Transverse colon (tissue), 4 donors: ENCODE results near the gene PPARA. TPM values are rescaled to one million over a fixed set of nuclear protein-coding genes. Genes with fewer than 3 reads are reported as not detected.

ENCODE experiments used
- DNase-seq: peaks from one replicate; pipeline ENCODE4 v3.0.0-alpha.2; 2019
- H3K27ac ChIP-seq, 4 donors: fragments of 200-600 bp; sonication (generic); 2 replicates each; pipeline ENCODE4 v1.5.1; 2016 to 2018; ENCODE audit warnings: inconsistent platforms in 4 of 4
- H3K27me3 ChIP-seq: fragments of 200-600 bp; sonication (generic); 2 replicates; pipeline ENCODE4 v1.5.1; 2017; ENCODE audit warnings: inconsistent platforms
- H3K36me3 ChIP-seq, 4 donors: fragments of 200-600 bp; sonication (generic); 2 replicates each; pipeline ENCODE4 v1.5.1; 2017 to 2019; ENCODE audit warnings: inconsistent platforms in 4 of 4
- H3K4me1 ChIP-seq, 4 donors: fragments of 200-600 bp; sonication (generic); 2 replicates each; pipeline ENCODE4 v1.5.1; 2017 to 2020; ENCODE audit warnings: inconsistent platforms in 4 of 4
- H3K4me3 ChIP-seq, 4 donors: fragments of 200-600 bp; sonication (generic); 1 replicate in 1 of 4; 2 replicates in 3 of 4; pipeline versions ENCODE4 v1.5.1 to v1.6.1; 2017 to 2019; ENCODE audit warnings: inconsistent platforms in 4 of 4
- H3K9me3 ChIP-seq, 2 donors: fragments of 200-600 bp; sonication (generic); 2 replicates each; pipeline ENCODE4 v1.5.1; 2017 to 2019; ENCODE audit warnings: inconsistent platforms in 2 of 2
- EP300 ChIP-seq: sonication (generic); formaldehyde crosslinking; IDR thresholded peaks from one replicate; pipeline ENCODE4 v1.6.1; 2017; ENCODE audit warnings: antibody characterized with exemption, low read depth
- POLR2A ChIP-seq: fragments of 450-650 bp; IDR thresholded peaks from one replicate; pipeline ENCODE4 v1.6.1; 2016; ENCODE audit warnings: antibody characterized with exemption, mild to moderate bottlenecking, moderate library complexity
- POLR2AphosphoS5 ChIP-seq, 3 donors: sonication (generic); formaldehyde crosslinking; IDR thresholded peaks; one replicate each; pipeline ENCODE4 v1.6.1; 2016; ENCODE audit warnings: antibody characterized with exemption in 3 of 3
- WGBS, 2 donors: methylation state at CpG; one replicate each; pipeline ENCODE4 v1.1.5; 2018; ENCODE audit warnings: low coverage in 1 of 2; 5-methylcytosine and 5-hydroxymethylcytosine counted together
- in situ Hi-C, 4 donors: fragments of 200-750 bp; cut with MboI; loops; one replicate each; pipeline versions ENCODE4 v1.15.0 to v1.15.1; 2017; ENCODE audit warnings: low sequenced_read_pairs in 3 of 4, low pct_ligation_motif_present in 1 of 4, low pct_unique_long_range_greater_than_20kb in 1 of 4
- intact Hi-C: fragments of 100-400 bp; cut with DNase I; formaldehyde crosslinking; loops from one replicate; pipeline ENCODE4 v1.15.1; 2023; ENCODE audit warnings: low total_unique reads
- total RNA-seq, 4 donors: library from RNA; depleted of rRNA; stranded (reverse); fragments of >200 nt; gene quantifications; one replicate each; pipeline ENCODE4 v1.1.0, GENCODE V29; 2016
- TF ChIP-seq, protein P1 (sequence below), 5 experiments: fragments of 200-600 bp in 3 of 5; fragments of 450-650 bp in 2 of 5; sonication (generic) in 3 of 5; IDR thresholded peaks; 1 replicate in 2 of 5; 2 replicates in 3 of 5; pipeline ENCODE4 v1.5.1; 2016 to 2017; ENCODE audit warnings: antibody characterized with exemption in 5 of 5, inconsistent platforms in 3 of 5, mild to moderate bottlenecking in 2 of 5, moderate library complexity in 1 of 5

Gene PPARA
- total RNA-seq, 4 donors from 2014 or later = 52.0 to 88.1 (median 74.7) TPM

DNA sequence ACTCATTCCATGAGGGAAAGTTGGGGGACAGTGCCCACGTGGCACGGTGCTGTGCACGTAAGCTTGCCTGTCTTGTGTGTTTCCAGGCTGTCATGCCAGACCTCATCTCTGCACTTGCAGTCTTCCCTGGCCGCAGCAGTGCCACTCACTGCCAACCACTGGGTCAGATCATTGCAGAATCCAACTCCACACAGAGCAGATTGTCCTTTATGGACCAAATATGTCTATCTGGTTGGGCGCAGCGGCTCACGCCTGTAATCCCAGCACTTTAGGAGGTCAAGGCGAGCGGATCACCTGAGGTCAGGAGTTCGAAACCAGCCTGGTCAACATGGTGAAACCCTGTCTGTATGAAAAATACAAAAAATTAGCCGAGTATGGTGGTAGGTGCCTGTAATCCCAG is 4.4 kb upstream of the PPARA start:
- no peak overlapping the region for H3K27ac ChIP-seq
- in situ Hi-C loops (loop anchor here in 1 of 4 donors (10.0 kb wide), 1 partner anchor 149 kb away; the partner anchor contains the start of gene GTSE1), intact Hi-C loops (no loop called here)
- no peak for TF ChIP-seq EP300
- no peaks in the 10 kb centered on the region for H3K9me3 ChIP-seq
- peaks cover 8 to 20% (median 15%) of the 10 kb centered on the region in 4 donors for H3K4me1 ChIP-seq
- WGBS, 2 donors = 91% methylated on average over 11 of the region's 11 CpGs; no CpG with 5 or more reads in 1 of the 2 donors
- no peaks in the 10 kb centered on the region for H3K36me3 ChIP-seq
- no peak for DNase-seq
- H3K27me3 ChIP-seq = no peaks in the 10 kb centered on the region
- H3K4me3 ChIP-seq = no peak overlapping the region

GRCh38 chr22:46146329-46146728 is 4.0 kb upstream of the PPARA start:
- Histone ChIP-seq H3K4me3 (no peak overlapping the region), H3K27me3 (no peaks in the 10 kb centered on the region), H3K4me1 (peaks cover 8 to 23% (median 16%) of the 10 kb centered on the region in 4 donors), H3K9me3 (no peaks in the 10 kb centered on the region), H3K36me3 (no peaks in the 10 kb centered on the region), H3K27ac (no peak overlapping the region)
- 86 to 96% methylated on average over 3 to 4 of the region's 4 CpGs for WGBS, 2 donors
- in situ Hi-C loops = loop anchor here in 1 of 4 donors (10.0 kb wide), 1 partner anchor 148 kb away; the partner anchor contains the start of gene GTSE1
- DNase-seq = no peak
- TF ChIP-seq POLR2AphosphoS5 (IDR thresholded peaks at IDR 0.05) = no peak
- TF ChIP-seq POLR2A = no peak
- TF ChIP-seq, protein P1, sequence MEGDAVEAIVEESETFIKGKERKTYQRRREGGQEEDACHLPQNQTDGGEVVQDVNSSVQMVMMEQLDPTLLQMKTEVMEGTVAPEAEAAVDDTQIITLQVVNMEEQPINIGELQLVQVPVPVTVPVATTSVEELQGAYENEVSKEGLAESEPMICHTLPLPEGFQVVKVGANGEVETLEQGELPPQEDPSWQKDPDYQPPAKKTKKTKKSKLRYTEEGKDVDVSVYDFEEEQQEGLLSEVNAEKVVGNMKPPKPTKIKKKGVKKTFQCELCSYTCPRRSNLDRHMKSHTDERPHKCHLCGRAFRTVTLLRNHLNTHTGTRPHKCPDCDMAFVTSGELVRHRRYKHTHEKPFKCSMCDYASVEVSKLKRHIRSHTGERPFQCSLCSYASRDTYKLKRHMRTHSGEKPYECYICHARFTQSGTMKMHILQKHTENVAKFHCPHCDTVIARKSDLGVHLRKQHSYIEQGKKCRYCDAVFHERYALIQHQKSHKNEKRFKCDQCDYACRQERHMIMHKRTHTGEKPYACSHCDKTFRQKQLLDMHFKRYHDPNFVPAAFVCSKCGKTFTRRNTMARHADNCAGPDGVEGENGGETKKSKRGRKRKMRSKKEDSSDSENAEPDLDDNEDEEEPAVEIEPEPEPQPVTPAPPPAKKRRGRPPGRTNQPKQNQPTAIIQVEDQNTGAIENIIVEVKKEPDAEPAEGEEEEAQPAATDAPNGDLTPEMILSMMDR (IDR thresholded peaks at IDR 0.05) = no peak
- no peak for TF ChIP-seq EP300
- intact Hi-C loops = no loop called here

DNA sequence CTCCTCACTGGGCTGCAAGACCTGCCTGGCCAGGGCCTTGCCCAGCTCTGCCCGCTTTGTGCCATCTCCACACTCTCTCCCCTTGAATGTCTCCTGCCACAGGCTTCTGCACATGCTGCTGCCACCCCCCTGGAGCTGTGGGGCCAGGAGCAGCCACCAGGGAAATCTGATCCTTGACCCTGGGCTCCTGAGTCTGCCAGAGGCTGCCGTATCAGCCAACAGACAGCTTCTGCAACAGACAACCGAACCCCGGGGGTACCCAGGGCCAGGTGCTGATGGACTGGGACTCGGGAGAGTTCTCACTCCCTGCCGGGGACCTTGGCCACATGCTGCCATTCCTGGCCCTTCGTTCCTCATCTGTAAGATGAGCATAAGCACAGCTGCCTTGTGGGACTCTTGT is 3.3 kb upstream of the PPARA start:
- in situ Hi-C loops (loop anchor here in 1 of 4 donors (10.0 kb wide), 1 partner anchor 148 kb away; the partner anchor contains the start of gene GTSE1), intact Hi-C loops (no loop called here)
- DNase-seq = no peak
- H3K4me1 ChIP-seq = peaks cover 8 to 31% (median 22%) of the 10 kb centered on the region in 4 donors
- 72% methylated on average over 7 of the region's 7 CpGs; no CpG with 5 or more reads in 1 of the 2 donors for WGBS, 2 donors
- H3K27me3 ChIP-seq = no peaks in the 10 kb centered on the region
- TF ChIP-seq POLR2A = no peak
- no peak for TF ChIP-seq EP300
- TF ChIP-seq, protein P1 (IDR thresholded peaks at IDR 0.05) = no peak
- TF ChIP-seq POLR2AphosphoS5 (IDR thresholded peaks at IDR 0.05) = no peak
- H3K9me3 ChIP-seq = no peaks in the 10 kb centered on the region
- H3K36me3 ChIP-seq = no peaks in the 10 kb centered on the region
- no peak overlapping the region for H3K4me3 ChIP-seq
- no peak overlapping the region for H3K27ac ChIP-seq

- in situ Hi-C loops (loop anchor here in 1 of 4 donors (10.0 kb wide), 1 partner anchor 147 kb away; the partner anchor contains the start of gene GTSE1), intact Hi-C loops (no loop called here)
- H3K4me1 ChIP-seq = peaks cover 11 to 36% (median 25%) of the 10 kb centered on the region in 4 donors
- H3K36me3 ChIP-seq = peaks cover 0 to under 1% (median 0%) of the 10 kb centered on the region in 4 donors
- no peaks in the 10 kb centered on the region for H3K27me3 ChIP-seq
- no peak for DNase-seq
- peak overlapping the region in 3 of 4 donors; percentile 88 to 96 (median 95) for H3K27ac ChIP-seq
- H3K9me3 ChIP-seq = no peaks in the 10 kb centered on the region
- no peak overlapping the region for H3K4me3 ChIP-seq
- no peak for TF ChIP-seq POLR2A
- TF ChIP-seq, protein P1 (IDR thresholded peaks at IDR 0.05) = no peak
- no peak for TF ChIP-seq POLR2AphosphoS5 (IDR thresholded peaks at IDR 0.05)
- TF ChIP-seq EP300 = no peak
- WGBS, 2 donors = 73% methylated on average over 18 of the region's 19 CpGs; no CpG with 5 or more reads in 1 of the 2 donors
Observed at GRCh38 chr22:46147471-46148267, 2.7 kb upstream of the PPARA start.
